Testis (tissue), 2 donors: Measurements from ENCODE around the gene RAB34.

ENCODE experiments used
- CTCF ChIP-seq, 3 experiments: fragments of 450-650 bp in 2 of 3; fragments of 200-600 bp in 1 of 3; sonication (generic) in 1 of 3; IDR thresholded peaks; one replicate each; pipeline ENCODE4 v1.5.1; 2016 to 2019; ENCODE audit warnings: antibody characterized with exemption in 3 of 3, mild to moderate bottlenecking in 2 of 3, moderate library complexity in 1 of 3
- POLR2A ChIP-seq: fragments of 450-650 bp; IDR thresholded peaks from one replicate; pipeline ENCODE4 v1.6.1; 2017; ENCODE audit warnings: antibody characterized with exemption, mild to moderate bottlenecking, moderate library complexity

GRCh38 chr17:28704219-28704858, 13.3 kb downstream of the RAB34 start:
- TF ChIP-seq CTCF (IDR thresholded peaks at IDR 0.05): no peak
- no peak for TF ChIP-seq POLR2A
